Gastrocnemius medialis (tissue), 4 donors: ENCODE data around the gene MCM7. TPM values are rescaled to one million over a fixed set of nuclear protein-coding genes. Genes with fewer than 3 reads are reported as not detected.

Experiments used
- ATAC-seq, 2 donors: fragments of 150-250 bp; one replicate each; pipeline ENCODE4 v1.9.1; 2016
- DNase-seq, 2 donors: peaks; one replicate each; pipeline ENCODE4 v3.0.0-alpha.2; 2019
- H3K27ac ChIP-seq, 4 donors: fragments of 200-600 bp; sonication (generic); 1 replicate in 1 of 4; 2 replicates in 3 of 4; pipeline ENCODE4 v1.5.1; 2016 to 2018; ENCODE audit warnings: mild to moderate bottlenecking in 2 of 4, moderate library complexity in 1 of 4
- H3K27me3 ChIP-seq, 3 donors: fragments of 200-600 bp; sonication (generic) in 2 of 3; 1 replicate in 1 of 3; 2 replicates in 2 of 3; pipeline versions ENCODE4 v1.5.1 to v1.6.0; 2016 to 2019; ENCODE audit warnings: mild to moderate bottlenecking in 1 of 3, moderate library complexity in 1 of 3
- H3K36me3 ChIP-seq, 2 donors: fragments of 200-600 bp; sonication (generic) in 1 of 2; one replicate each; pipeline ENCODE4 v1.5.1; 2017 to 2018
- H3K4me1 ChIP-seq, 2 donors: fragments of 200-600 bp; sonication (generic) in 1 of 2; one replicate each; pipeline ENCODE4 v1.5.1; 2016 to 2017; ENCODE audit warnings: mild to moderate bottlenecking in 2 of 2
- H3K4me3 ChIP-seq, 4 donors: fragments of 200-600 bp; sonication (generic) in 3 of 4; 1 replicate in 1 of 4; 2 replicates in 3 of 4; pipeline ENCODE4 v1.5.1; 2016 to 2019; ENCODE audit warnings: mild to moderate bottlenecking in 2 of 4
- H3K9me3 ChIP-seq, 3 donors: fragments of 200-600 bp; sonication (generic) in 2 of 3; 1 replicate in 1 of 3; 2 replicates in 2 of 3; pipeline ENCODE4 v1.5.1; 2016 to 2019
- CTCF ChIP-seq, 5 experiments: fragments of 450-650 bp in 3 of 5; fragments of 200-600 bp in 2 of 5; sonication (generic) in 2 of 5; IDR thresholded peaks in 4 of 5; conservative IDR thresholded peaks in 1 of 5; 1 replicate in 4 of 5; 2 replicates in 1 of 5; pipeline ENCODE4 v1.5.1; 2016 to 2019; ENCODE audit warnings: antibody characterized with exemption in 5 of 5, mild to moderate bottlenecking in 3 of 5, moderate library complexity in 3 of 5
- POLR2A ChIP-seq, 2 donors: fragments of 450-650 bp; IDR thresholded peaks; one replicate each; pipeline ENCODE4 v1.6.1; 2017; ENCODE audit warnings: antibody characterized with exemption in 2 of 2, mild to moderate bottlenecking in 2 of 2, moderate library complexity in 2 of 2
- in situ Hi-C, 4 donors: fragments of 200-750 bp; cut with MboI; loops; one replicate each; pipeline versions ENCODE4 v1.15.0 to v1.8.0; 2017; ENCODE audit warnings: low sequenced_read_pairs in 4 of 4
- intact Hi-C: fragments of 100-400 bp; cut with DNase I; formaldehyde crosslinking; loops from one replicate; pipeline ENCODE4 v1.15.1; 2023; ENCODE audit warnings: low total_unique reads
- total RNA-seq, 4 donors: library from RNA; depleted of rRNA; stranded (reverse); fragments of >200 nt; gene quantifications; one replicate each; pipeline versions ENCODE4 v1.1.0 to v1.2.3, GENCODE V29; 2016

MCM7 gene
- total RNA-seq, 4 donors from 2014 or later: 23.9 to 45.7 (median 36.1) TPM

DNA sequence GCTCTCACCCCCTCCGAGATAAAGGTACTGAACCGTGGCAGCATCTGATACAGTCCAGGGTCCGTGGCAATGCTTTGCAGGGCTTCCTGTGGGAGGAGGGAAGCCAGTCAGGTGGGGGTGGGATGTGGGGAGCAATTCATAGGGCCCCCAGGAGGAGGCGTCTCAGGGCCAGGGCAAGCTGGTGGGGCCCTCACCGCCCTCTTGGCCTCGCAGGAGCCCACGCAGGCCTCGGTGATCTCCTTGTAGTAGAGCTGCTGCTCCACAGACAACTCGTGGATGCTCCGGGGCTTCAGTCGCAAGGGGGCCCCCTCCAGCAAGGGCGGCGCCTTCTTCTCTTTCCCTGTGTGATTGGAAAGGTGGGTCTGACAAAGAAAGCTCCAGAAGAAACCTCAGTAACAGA, 10.7 kb upstream of the MCM7 start:
- TF ChIP-seq CTCF (IDR thresholded peaks at IDR 0.05 in 4 of 5, conservative IDR thresholded peaks at IDR 0.05 in 1 of 5) (no peak), POLR2A (IDR thresholded peaks at IDR 0.05) (no peak)
- no peak overlapping the region for H3K4me3 ChIP-seq
- H3K36me3 ChIP-seq: peaks cover 0 to 73% of the 10 kb centered on the region in 2 donors
- no peaks in the 10 kb centered on the region for H3K9me3 ChIP-seq
- in situ Hi-C loops (no loop called here), intact Hi-C loops (no loop called here)
- no peaks in the 10 kb centered on the region for H3K4me1 ChIP-seq
- DNase-seq: no peak
- no peaks in the 10 kb centered on the region for H3K27me3 ChIP-seq
- no peak overlapping the region for H3K27ac ChIP-seq
- ATAC-seq: no peak

GRCh38 chr7:100111156-100111555, 10.0 kb upstream of the MCM7 start:
- in situ Hi-C loops: no loop called here
- Histone ChIP-seq H3K27ac (no peak overlapping the region), H3K4me1 (no peaks in the 10 kb centered on the region), H3K4me3 (no peak overlapping the region), H3K36me3 (peaks cover 0 to 81% of the 10 kb centered on the region in 2 donors), H3K9me3 (no peaks in the 10 kb centered on the region), H3K27me3 (no peaks in the 10 kb centered on the region)
- no peak for DNase-seq
- ATAC-seq: no peak
- intact Hi-C loops: no loop called here
- TF ChIP-seq POLR2A (IDR thresholded peaks at IDR 0.05) (no peak), CTCF (IDR thresholded peaks at IDR 0.05 in 4 of 5, conservative IDR thresholded peaks at IDR 0.05 in 1 of 5) (no peak)

DNA sequence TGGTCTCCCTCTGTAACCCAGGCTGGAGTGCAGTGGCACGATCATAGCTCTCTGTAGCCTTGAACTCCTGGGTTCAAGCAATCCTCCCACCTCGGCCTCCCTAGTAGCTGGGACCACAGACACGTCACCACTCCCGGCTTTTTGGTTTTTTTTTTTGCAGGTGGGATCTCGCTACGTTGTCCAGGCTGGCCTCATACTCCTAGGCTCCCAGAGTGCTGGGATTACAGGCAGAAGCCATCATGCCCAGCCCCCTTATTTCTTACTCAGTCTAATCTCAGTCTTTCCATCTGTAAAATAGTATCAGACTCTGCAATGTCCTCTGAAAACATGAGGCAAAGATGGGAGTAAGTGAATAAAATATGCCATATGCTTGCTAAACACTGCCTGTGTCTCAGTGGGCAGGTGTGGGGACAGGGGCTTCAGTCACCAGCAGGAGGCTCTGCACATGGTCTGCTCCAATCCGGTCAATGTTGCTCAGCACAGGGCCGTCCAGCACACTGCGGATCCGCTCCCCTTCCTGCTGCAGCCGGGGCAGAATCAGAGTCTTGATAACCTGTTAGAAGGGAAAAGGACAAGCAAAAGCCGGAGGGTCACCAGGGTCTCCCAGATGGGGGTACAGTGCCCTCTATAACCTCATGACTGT, 8.4 kb upstream of the MCM7 start:
- no peak for ATAC-seq
- no peaks in the 10 kb centered on the region for H3K4me1 ChIP-seq
- no peaks in the 10 kb centered on the region for H3K27me3 ChIP-seq
- H3K4me3 ChIP-seq: no peak overlapping the region
- intact Hi-C loops: no loop called here
- no peak overlapping the region for H3K27ac ChIP-seq
- no peaks in the 10 kb centered on the region for H3K9me3 ChIP-seq
- no peak for TF ChIP-seq CTCF (IDR thresholded peaks at IDR 0.05 in 4 of 5, conservative IDR thresholded peaks at IDR 0.05 in 1 of 5)
- DNase-seq: no peak
- H3K36me3 ChIP-seq: peaks cover 0 to 85% of the 10 kb centered on the region in 2 donors
- in situ Hi-C loops: no loop called here

- ATAC-seq (no peak), DNase-seq (no peak)
- H3K4me3 ChIP-seq: no peak overlapping the region
- peaks cover 0 to 70% of the 10 kb centered on the region in 2 donors for H3K36me3 ChIP-seq
- no peaks in the 10 kb centered on the region for H3K4me1 ChIP-seq
- H3K27ac ChIP-seq: no peak overlapping the region
- no peak for TF ChIP-seq CTCF (IDR thresholded peaks at IDR 0.05 in 4 of 5, conservative IDR thresholded peaks at IDR 0.05 in 1 of 5)
- no peak for TF ChIP-seq POLR2A (IDR thresholded peaks at IDR 0.05)
- intact Hi-C loops (no loop called here), in situ Hi-C loops (no loop called here)
- no peaks in the 10 kb centered on the region for H3K27me3 ChIP-seq
- H3K9me3 ChIP-seq: no peaks in the 10 kb centered on the region
Observed at GRCh38 chr7:100107890-100108289, 6.7 kb upstream of the MCM7 start.
